HG03066 (cell line): Measurements from ENCODE around the gene ANK3.
"Not testable (repeated sequence)": the region's sequence is repeated elsewhere in the genome, so short reads cannot be mapped to it uniquely, and the experiment has no call there.

Experiments used
- ATAC-seq: cut with Tn5 transposase; IDR thresholded peaks from one replicate; pipeline ENCODE4 v1.9.1; 2021; ENCODE audit warnings: low read depth; ENCODE audit not compliant: unreplicated experiment

ANK3 gene

DNA sequence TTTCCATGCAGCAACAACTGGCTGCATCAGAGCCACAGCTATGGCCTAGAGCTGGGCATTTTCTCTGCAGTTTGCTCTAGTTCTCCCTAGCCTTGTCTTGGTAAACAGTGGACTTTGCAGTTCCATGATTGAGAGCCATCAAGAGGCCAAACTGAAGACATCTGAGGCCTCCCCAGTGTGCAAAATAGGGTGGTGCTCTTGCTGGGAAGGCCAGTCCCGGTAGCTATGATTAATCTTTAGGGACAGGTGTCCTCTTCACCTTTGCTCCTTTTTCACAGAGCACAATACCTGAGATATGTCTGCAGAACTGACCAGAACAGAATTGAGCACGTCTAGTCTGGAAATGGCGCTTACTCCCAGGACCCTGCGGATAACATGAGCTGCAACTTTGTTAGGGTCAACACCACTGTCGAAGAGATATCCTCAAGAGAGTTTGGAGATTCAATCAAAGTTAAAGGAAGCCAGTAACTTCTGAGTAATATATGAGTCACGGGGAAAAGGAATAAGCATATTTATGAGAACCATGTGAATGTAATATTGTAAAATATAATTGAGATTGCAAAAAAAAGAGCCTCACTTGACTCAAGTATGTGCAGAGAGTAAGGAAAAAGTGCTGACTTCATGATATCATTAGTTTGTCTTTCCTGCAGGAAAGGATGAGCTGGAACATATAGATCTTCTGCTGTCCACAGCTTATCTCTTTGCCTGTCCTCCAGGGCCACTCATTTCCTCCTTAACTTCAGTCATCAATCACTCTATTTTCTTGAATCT, 76.7 kb downstream of the ANK3 start:
- no peak for ATAC-seq

- no peak for ATAC-seq
These were observed 77.9 kb downstream of the ANK3 start for GRCh38 chr10:60311821-60312220.

- ATAC-seq = no peak
These were observed 78.9 kb downstream of the ANK3 start for GRCh38 chr10:60310740-60311139.

DNA sequence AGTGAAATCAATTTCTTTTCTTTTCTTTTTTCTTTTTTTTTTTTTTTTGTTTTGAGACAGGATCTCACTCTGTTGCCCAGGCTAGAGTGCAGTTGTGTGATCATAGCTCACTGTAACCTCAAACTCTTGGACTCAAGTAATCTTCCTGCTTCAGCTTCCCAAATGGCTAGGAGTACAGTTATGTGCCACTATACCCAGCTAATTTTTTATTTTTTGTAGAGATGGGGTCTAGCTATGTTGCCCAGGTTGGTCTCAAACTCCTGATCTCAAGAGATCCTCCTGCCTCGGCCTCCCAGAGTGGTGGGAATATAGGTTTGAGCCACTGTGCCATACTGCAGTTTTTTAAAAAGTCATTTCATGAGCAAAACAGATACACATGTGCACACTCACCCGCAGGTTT, 79.8 kb downstream of the ANK3 start:
- no peak for ATAC-seq

DNA sequence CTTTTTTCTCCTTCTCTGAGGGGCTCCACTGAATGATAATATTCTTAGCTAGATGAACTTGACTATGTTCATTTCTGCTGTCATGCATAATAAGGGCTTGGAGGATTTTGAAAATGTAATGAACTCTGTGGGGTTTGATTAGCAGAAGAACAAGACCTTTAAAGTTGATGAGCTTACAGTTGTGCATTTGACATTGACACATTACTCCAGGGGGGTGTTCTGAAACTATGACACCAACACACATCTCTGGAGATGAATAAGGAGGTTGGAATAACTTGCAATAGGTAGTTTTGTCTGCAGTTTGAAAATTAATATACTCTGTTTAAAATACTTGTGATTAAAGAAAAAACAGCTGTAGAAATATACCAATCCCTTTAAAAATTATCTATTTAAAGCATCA, 80.3 kb downstream of the ANK3 start:
- ATAC-seq = no peak

GRCh38 chr10:60305380-60305892, 84.2 kb downstream of the ANK3 start:
- no peak for ATAC-seq

- ATAC-seq = no peak
These were observed 84.8 kb downstream of the ANK3 start for GRCh38 chr10:60304829-60305379.

- ATAC-seq = no peak
These were observed 85.9 kb downstream of the ANK3 start for GRCh38 chr10:60303778-60304177.

DNA sequence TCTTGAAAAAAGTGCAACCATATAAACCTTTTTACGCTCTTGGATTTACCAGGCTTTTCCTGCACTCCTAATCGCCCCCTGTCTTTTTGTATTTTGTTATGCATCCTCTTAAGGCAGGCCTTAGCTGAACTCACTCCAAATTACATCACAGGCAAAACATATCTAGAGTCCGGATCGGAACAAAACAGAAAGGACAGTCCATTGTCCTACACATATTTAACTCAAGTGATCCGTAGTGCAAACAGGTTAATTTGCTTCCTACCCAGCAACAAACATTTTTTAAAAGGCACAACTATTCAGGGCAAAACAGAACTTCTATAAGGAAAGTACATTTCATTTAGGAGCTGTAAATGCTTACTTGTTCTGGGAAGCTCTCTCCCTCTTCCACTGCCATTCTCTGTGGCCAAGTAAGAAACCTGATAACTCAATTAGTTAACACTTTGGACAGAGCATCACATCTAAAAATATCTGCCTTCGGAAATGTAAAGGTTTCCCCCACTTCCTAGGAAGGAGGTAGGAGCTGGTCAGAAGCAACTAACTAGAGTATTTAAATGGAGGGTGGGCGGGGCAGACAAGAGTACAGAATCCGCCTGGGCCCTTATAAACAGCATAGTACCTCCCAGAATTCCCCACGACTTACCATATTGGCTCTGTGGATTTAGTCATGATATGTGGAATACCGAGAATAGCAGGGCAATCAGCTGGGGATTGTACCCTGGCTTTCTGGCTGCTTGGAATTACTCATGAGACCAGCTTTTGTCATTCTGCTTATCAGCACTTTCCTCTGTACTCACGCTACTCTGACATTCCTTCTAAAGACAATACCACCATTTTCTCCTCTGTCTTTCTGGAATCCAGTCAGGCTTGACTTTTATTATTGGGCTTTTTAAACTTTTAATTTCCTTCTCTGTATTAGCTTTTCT, 89.5 kb downstream of the ANK3 start:
- ATAC-seq = no peak

GRCh38 chr10:60299390-60299778, 90.3 kb downstream of the ANK3 start:
- no peak for ATAC-seq

GRCh38 chr10:60298408-60299389, 91.0 kb downstream of the ANK3 start:
- no peak for ATAC-seq

- ATAC-seq = no peak
These were observed 93.6 kb downstream of the ANK3 start for GRCh38 chr10:60296073-60296472.

DNA sequence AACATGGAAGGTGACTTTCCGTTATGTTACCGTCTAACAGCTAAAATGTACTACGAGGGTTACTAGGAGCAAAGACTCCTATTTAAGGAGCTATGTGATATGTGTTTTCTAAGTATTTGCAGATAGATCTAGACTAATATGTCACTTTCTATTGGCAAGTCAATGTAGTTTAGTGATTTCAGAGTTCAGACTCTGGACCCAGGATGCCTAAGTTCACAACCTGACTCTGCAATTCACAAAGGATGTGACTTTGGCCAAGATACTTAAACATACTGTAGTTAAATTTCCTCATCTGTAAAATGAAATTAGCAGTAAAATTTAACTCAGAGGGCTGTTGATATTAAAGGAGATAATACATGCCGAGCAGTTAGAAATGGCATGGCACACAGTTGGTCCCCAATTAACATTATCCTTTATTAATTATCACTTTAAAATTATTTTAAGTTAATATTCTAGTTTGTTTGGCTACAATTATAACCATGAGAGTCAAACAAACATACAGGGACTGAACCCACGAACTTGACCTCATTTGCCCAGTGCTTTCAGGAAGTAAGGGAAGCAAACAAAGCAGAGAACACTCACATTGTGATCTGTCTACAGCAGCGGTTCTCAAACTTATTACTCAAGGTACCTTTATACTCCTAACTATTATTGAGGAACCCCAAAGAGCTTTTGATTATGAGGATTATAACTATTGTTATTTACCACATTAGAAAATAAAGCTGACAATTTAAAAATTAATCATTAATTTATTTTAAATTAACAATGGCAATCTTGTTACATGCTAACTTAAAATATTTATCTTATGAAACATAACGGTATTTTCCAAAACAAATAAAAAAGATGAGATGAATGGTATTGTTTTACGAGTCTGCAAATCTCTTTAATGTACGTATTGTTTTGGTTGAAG, 94.4 kb downstream of the ANK3 start:
- ATAC-seq = no peak

DNA sequence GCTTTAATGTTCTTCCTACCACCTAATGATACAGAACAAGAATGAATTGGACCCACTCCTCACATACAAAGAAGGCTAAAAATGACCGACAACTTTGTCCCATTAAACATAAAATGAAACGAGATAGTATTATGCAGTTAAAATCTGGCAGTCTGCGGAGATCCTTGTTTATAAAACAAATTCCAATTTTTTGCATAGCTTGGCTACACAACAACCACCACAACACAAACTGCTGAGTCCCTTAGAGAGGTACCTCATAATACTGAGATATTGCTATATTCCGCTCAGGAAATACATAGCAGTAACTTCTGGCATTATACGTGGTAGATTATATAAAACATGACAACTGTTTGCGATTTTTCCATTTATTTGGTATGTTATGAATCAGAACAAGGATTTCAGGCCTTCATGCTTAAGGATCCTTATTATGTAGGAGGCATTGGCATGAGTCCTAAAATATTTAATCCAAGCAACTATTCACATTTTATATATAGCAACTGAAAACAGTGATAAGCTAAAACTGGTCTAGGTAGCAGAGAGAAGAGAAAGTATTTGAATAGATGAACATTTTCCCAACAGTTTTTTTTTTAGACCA, 96.0 kb downstream of the ANK3 start:
- ATAC-seq = no peak

DNA sequence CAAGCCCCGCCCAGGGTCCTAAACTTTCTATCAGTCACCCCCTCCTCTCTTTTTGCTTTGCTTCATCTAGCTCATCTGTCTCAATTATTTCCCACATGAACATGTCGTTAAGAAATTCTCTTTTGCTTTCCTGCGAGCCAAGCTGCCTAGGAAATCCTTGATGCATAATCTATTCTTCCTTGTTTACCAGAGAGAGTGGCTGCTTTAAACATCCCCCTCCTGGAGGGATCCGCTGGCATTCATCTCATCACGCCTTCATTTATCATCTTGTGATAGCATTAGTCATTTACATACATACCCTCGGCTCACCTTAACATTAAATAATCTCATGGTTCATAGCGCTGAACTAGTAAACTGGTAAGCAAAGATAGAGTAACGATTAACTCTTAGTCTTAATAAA, 96.7 kb downstream of the ANK3 start:
- no peak for ATAC-seq

DNA sequence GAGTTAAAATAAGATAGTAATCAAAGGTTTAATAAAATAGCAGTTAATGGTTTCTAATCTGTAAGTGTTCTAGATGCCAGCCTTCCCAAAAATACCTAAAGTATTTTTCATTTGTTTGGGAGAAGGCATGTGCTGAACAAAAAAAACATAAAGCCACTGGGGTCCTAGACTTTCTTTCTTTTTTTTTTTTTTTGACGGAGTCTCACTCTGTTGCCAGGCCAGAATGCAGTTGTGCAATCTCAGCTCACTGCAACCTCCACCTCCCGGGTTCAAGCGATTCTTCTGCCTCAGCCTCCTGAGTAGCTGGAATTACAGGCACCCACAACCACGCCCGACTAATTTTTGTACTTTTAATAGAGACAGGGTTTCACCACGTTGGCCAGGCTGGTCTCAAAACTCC, 97.1 kb downstream of the ANK3 start:
- ATAC-seq = not testable (repeated sequence)

DNA sequence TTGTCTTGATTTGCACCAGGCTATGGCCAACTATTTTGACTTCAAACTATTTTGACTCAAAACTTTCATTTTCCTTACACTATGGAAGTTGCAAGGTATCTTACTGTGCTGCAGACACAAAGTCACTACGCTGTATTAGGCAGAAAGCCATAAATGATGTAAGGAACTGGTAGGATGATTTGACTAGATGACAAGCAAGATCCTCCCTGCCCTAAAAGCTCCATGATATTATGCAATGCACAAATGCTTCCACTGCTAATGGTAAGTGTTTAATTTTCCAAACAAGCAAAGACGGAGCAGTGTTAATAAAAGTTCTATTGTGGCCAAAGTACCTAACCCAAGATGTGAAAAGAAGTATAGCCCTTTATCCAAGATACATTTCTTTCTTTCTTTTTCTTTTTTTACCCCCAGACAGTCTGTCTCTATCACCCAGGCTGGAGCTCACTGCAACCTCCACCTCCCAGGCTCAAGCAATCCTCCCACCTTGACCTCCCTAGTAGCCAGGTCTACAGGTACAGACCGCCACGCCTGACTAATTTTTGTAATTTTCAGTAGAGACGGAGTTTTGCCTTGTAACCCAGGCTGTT, 98.2 kb downstream of the ANK3 start:
- ATAC-seq = no peak

DNA sequence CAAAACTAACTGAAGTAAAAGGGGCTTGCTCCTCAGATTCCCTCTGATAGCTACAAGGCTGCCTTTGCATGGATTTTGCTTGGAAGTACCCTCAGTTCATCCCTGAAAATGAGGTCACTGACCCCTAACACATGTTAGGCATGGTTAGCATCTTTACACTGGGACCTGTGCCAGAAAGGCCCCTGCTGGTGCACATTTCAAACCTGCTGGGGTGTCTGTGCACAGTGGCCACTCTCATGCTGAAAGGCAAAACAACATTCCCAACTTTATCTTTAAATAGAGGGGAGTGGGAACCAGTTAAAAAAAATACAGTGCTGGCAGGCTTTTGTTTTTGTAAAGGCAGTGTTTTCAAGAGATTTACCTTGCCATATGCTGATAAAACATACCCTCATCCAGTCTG, 99.1 kb downstream of the ANK3 start:
- no peak for ATAC-seq
